SK-N-SH (cell line): ENCODE measurements around the gene CHST9. TPM values are rescaled to one million over a fixed set of nuclear protein-coding genes. Genes with fewer than 3 reads are reported as not detected.

Experiments
- CTCF ChIA-PET: fragments of 300-600, 350-600 bp; formaldehyde crosslinking; extraction: SDS; loops from one replicate; lab custom pipeline; 2021; lab: Yijun Ruan, JAX
- POLR2A ChIA-PET: fragments of 350-600 bp; sonication (Branson Sonifier 250); formaldehyde crosslinking; extraction: SDS; loops from one replicate; lab custom pipeline; 2020; ENCODE audit warnings: antibody characterized with exemption, inconsistent platforms; lab: Yijun Ruan, JAX
- DNase-seq: peaks from one replicate; pipeline ENCODE4 v3.0.0; 2012
- H2AFZ ChIP-seq: fragments of 200-600 bp; sonication (generic); 2 replicates; pipeline ENCODE4 v1.8.1; 2016; ENCODE audit warnings: antibody characterized with exemption, mild to moderate bottlenecking, low read depth
- H3F3A ChIP-seq: fragments of 200-600 bp; sonication (generic); replicated peaks from 2 replicates; pipeline ENCODE3; 2016; ENCODE audit warnings: antibody characterized with exemption, mild to moderate bottlenecking; ENCODE audit not compliant: insufficient read depth
- H3K27ac ChIP-seq, 2 experiments: fragments of 200-500 bp in 1 of 2; fragments of 200-600 bp in 1 of 2; sonication (Bioruptor generic) in 1 of 2; sonication (generic), shearing (Covaris generic) in 1 of 2; 2 replicates each; pipeline versions ENCODE4 v1.5.1 to v1.6.1; 2014 to 2016; ENCODE audit warnings: low read depth in 2 of 2, inconsistent platforms in 1 of 2, low read length in 1 of 2, mild to moderate bottlenecking in 1 of 2, mixed read lengths in 1 of 2
- H3K27me3 ChIP-seq: fragments of 200-600 bp; sonication (generic), shearing (Covaris generic); 2 replicates; pipeline ENCODE4 v1.6.1; 2016; ENCODE audit warnings: mixed run types; ENCODE audit not compliant: insufficient read depth
- H3K36me3 ChIP-seq, 2 experiments: fragments of 200-500 bp in 1 of 2; fragments of 200-600 bp in 1 of 2; sonication (Bioruptor generic) in 1 of 2; sonication (generic) in 1 of 2; replicated peaks in 1 of 2; 2 replicates each; pipeline versions ENCODE3 to v1.5.1; 2014 to 2016; ENCODE audit warnings: low read length in 1 of 2, mild to moderate bottlenecking in 1 of 2; ENCODE audit not compliant: insufficient read depth in 2 of 2, control insufficient read depth in 1 of 2
- H3K4me1 ChIP-seq, 2 experiments: fragments of 200-500 bp in 1 of 2; fragments of 200-600 bp in 1 of 2; sonication (Bioruptor generic) in 1 of 2; sonication (generic), shearing (Covaris generic) in 1 of 2; 2 replicates each; pipeline versions ENCODE4 v1.5.1 to v1.6.1; 2014 to 2016; ENCODE audit warnings: low read depth in 1 of 2, low read length in 1 of 2, mixed run types in 1 of 2; ENCODE audit not compliant: insufficient read depth in 2 of 2, control insufficient read depth in 1 of 2
- H3K4me2 ChIP-seq: fragments of 200-600 bp; sonication (generic), shearing (Covaris generic); 2 replicates; pipeline ENCODE4 v1.6.1; 2017; ENCODE audit warnings: mixed run types
- H3K4me3 ChIP-seq, 2 experiments: fragments of 200-500 bp in 1 of 2; fragments of 200-600 bp in 1 of 2; sonication (Bioruptor generic) in 1 of 2; sonication (generic), shearing (Covaris generic) in 1 of 2; 2 replicates each; pipeline versions ENCODE4 v1.5.1 to v1.8.1; 2014 to 2016; ENCODE audit warnings: low read depth in 2 of 2, inconsistent platforms in 1 of 2, low read length in 1 of 2, mild to moderate bottlenecking in 1 of 2, mixed read lengths in 1 of 2, moderate library complexity in 1 of 2
- H3K79me2 ChIP-seq: fragments of 200-600 bp; sonication (generic); 2 replicates; pipeline ENCODE4 v1.8.1; 2017; ENCODE audit warnings: mild to moderate bottlenecking; ENCODE audit not compliant: insufficient read depth
- H3K9ac ChIP-seq: fragments of 200-600 bp; sonication (generic); 2 replicates; pipeline ENCODE4 v1.6.1; 2017; ENCODE audit warnings: mixed run types
- H3K9me2 ChIP-seq: fragments of 200-600 bp; sonication (generic); 2 replicates; pipeline ENCODE4 v1.6.1; 2017; ENCODE audit warnings: mixed run types
- H3K9me3 ChIP-seq: fragments of 200-600 bp; sonication (generic); 2 replicates; pipeline ENCODE4 v1.6.1; 2017; ENCODE audit warnings: mixed run types, mild to moderate bottlenecking, moderate library complexity
- H4K20me1 ChIP-seq: fragments of 200-600 bp; sonication (generic); 2 replicates; pipeline ENCODE4 v1.6.1; 2017; ENCODE audit warnings: mild to moderate bottlenecking, mixed run types; ENCODE audit not compliant: insufficient read depth
- ELF1 ChIP-seq: IDR thresholded peaks from 2 replicates; pipeline ENCODE4 v1.4.0; 2012
- EP300 ChIP-seq, 2 experiments: IDR thresholded peaks; 2 replicates each; pipeline versions ENCODE4 v1.4.0 to v1.6.1; 2012; ENCODE audit warnings: borderline replicate concordance in 1 of 2, low read depth in 1 of 2, low read length in 1 of 2
- EZH2phosphoT487 ChIP-seq: fragments of 200-600 bp; sonication (generic); IDR thresholded peaks from 2 replicates; pipeline ENCODE4 v1.6.1; 2017; ENCODE audit warnings: low read depth, mixed run types, mild to moderate bottlenecking, antibody characterized with exemption, moderate library complexity, borderline replicate concordance
- FOSL2 ChIP-seq: IDR thresholded peaks from 2 replicates; pipeline ENCODE4 v1.4.0; 2012; ENCODE audit warnings: low read depth, mild to moderate bottlenecking, moderate library complexity, borderline replicate concordance
- FOXJ3 ChIP-seq: sonication (generic); formaldehyde crosslinking; IDR thresholded peaks from 2 replicates; pipeline ENCODE4 v1.5.1; 2020; ENCODE audit warnings: mild to moderate bottlenecking, missing genetic modification reagents
- FOXM1 ChIP-seq: IDR thresholded peaks from 2 replicates; pipeline ENCODE4 v1.4.0; 2012; ENCODE audit warnings: low read depth, mild to moderate bottlenecking
- JUND ChIP-seq: IDR thresholded peaks from 2 replicates; pipeline ENCODE4 v1.4.0; 2012
- MEF2A ChIP-seq: IDR thresholded peaks from 2 replicates; pipeline ENCODE4 v1.4.0; 2012; ENCODE audit warnings: low read depth, borderline replicate concordance
- MXI1 ChIP-seq: IDR thresholded peaks from 2 replicates; pipeline ENCODE4 v1.6.1; 2012; ENCODE audit warnings: mild to moderate bottlenecking, low read depth, low read length, improper control_type of control experiment
- PBX3 ChIP-seq: IDR thresholded peaks from 2 replicates; pipeline ENCODE4; 2012
- POLR2AphosphoS5 ChIP-seq: IDR thresholded peaks from 2 replicates; pipeline ENCODE4 v1.6.1; 2012; ENCODE audit warnings: low read depth, low read length
- RAD21 ChIP-seq: IDR thresholded peaks from 2 replicates; pipeline ENCODE4 v1.6.1; 2012; ENCODE audit warnings: mild to moderate bottlenecking, low read length
- RCOR1 ChIP-seq: fragments of 150-350 bp; IDR thresholded peaks from 2 replicates; pipeline ENCODE4 v1.6.1; 2017; ENCODE audit warnings: antibody characterized with exemption, low read length
- RXRA ChIP-seq: IDR thresholded peaks from 2 replicates; pipeline ENCODE4 v1.4.0; 2012; ENCODE audit warnings: low read depth, mild to moderate bottlenecking, borderline replicate concordance
- SMC3 ChIP-seq: IDR thresholded peaks from 2 replicates; pipeline ENCODE4 v1.6.1; 2012; ENCODE audit warnings: low read depth, low read length, improper control_type of control experiment
- USF2 ChIP-seq: fragments of 150-350 bp; IDR thresholded peaks from 2 replicates; pipeline ENCODE4 v1.6.1; 2017; ENCODE audit warnings: antibody characterized with exemption, low read length, low read depth, borderline replicate concordance
- ZBTB33 ChIP-seq: IDR thresholded peaks from 2 replicates; pipeline ENCODE4 v1.4.0; 2012; ENCODE audit warnings: low read depth, borderline replicate concordance
- WGBS: methylation state at CpG from one replicate; pipeline ENCODE4 v1.1.6; 2017; ENCODE audit warnings: low lambda C conversion rate; 5-methylcytosine and 5-hydroxymethylcytosine counted together
- polyA plus RNA-seq, 3 experiments: library from polyadenylated mRNA; depleted of rRNA; stranded (reverse); fragments of >200 nt; gene quantifications; 2 replicates each; pipeline ENCODE4 v1.2.3, GENCODE V29; 2012

CHST9 gene
- polyA plus RNA-seq, 1 of the 3 experiments (the other 2 are of a cell fraction): not detected

GRCh38 chr18:26992926-26993325 lies 192.2 kb downstream of the CHST9 start:
- Histone ChIP-seq H3K27ac (no peak overlapping the region), H3K79me2 (no peaks in the 10 kb centered on the region), H3K4me1 (no peaks in the 10 kb centered on the region), H3F3A (no peaks in the 10 kb centered on the region), H3K4me2 (no peak overlapping the region), H4K20me1 (no peaks in the 10 kb centered on the region), H2AFZ (no peak overlapping the region), H3K9me2 (no peaks in the 10 kb centered on the region), H3K4me3 (no peak overlapping the region), H3K27me3 (no peaks in the 10 kb centered on the region), H3K9ac (no peak overlapping the region), H3K9me3 (no peaks in the 10 kb centered on the region)
- 63% methylated on average over 2 of the region's 2 CpGs for WGBS
- POLR2A ChIA-PET: no interaction called here
- CTCF ChIA-PET: interaction anchor here (0.6 to 0.9 kb wide), 2 partner anchors 30 to 494 kb away, joined by 3 read pairs; no protein-coding TSS in a partner anchor
- no peak for DNase-seq
- TF ChIP-seq POLR2AphosphoS5 (no peak), MEF2A (no peak), PBX3 (no peak), FOXM1 (no peak), ZBTB33 (no peak), FOXJ3 (CRISPR knock-in tag) (no peak), MXI1 (no peak), FOSL2 (no peak), SMC3 (no peak), RCOR1 (no peak), JUND (no peak), RAD21 (no peak), ELF1 (no peak), EP300 (IDR thresholded peaks at IDR 0.05; ENCODE audit: borderline replicate concordance in 1 of 2, low read depth in 1 of 2, low read length in 1 of 2) (no peak), RXRA (no peak), EZH2phosphoT487 (no peak), USF2 (no peak)
- TF ChIP-seq, all 33 proteins: peak for 0
- H3K36me3 ChIP-seq: no peaks in the 10 kb centered on the region
